ENCODE results near the gene PML.
"Not testable (repeated sequence)": the region's sequence is repeated elsewhere in the genome, so short reads cannot be mapped to it uniquely, and the experiment has no call there.

Gene PML

DNA sequence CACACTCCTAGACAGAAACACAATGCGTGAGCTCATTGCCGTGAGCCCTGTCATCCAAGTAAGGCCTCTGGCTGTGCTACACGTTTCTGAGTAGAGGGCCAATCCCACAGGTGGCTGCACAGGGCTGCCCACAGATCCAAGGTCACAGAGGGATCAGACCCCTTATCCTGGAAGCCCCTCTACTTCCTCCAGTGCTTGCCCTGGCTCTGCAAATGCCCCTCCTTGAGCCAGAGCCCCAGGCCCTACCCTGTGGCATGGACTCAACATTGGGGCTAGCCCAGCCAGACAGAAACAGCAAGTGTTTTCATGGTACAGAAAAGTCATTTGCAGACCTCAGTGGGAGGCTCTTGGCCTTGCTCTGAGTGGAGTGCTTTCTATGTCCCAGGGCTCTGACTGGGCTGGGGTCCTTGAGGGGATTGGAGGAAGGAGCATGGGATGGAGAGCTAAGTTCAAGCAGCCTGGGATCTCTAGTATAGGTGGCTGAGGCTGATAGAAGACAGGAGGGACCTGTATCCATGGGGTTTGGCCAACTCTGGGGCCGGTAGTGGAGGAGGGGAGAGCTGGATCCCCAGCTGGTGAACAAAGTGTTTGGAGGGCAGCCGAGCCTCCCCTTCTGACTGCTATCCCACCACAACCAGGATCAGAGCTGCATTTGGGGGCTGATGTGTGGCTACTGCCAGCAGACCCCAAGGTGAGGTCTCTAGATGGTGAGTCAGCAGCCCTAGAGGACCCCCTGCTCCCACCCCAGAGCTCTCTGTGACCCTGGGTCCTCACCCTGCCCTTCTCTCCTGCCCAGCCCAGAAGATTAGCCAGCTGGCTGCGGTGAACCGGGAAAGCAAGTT, 49.1 kb downstream of the PML start:
- Mint-ChIP-seq H3K4me3 (no peak overlapping the region), H3K9me3 (no peaks in the 10 kb centered on the region), H3K27me3 (no peaks in the 10 kb centered on the region), H3K4me1 (ENCODE audit: low read depth) (peaks cover 9% of the 10 kb centered on the region), H3K36me3 (ENCODE audit: low read depth) (peaks cover 6% of the 10 kb centered on the region), H3K27ac (no peak overlapping the region)

- H3K4me3 Mint-ChIP-seq, result no peak overlapping the region
- H3K4me1 Mint-ChIP-seq (ENCODE audit: low read depth), result peaks cover 9% of the 10 kb centered on the region
- no peaks in the 10 kb centered on the region for H3K27me3 Mint-ChIP-seq
- no peak overlapping the region for H3K27ac Mint-ChIP-seq
- peaks cover 6% of the 10 kb centered on the region for H3K36me3 Mint-ChIP-seq (ENCODE audit: low read depth)
- no peaks in the 10 kb centered on the region for H3K9me3 Mint-ChIP-seq
Measured at GRCh38 chr15:74044267-74045110, 50.0 kb downstream of the PML start.

- Mint-ChIP-seq H3K4me3 (no peak overlapping the region), H3K36me3 (ENCODE audit: low read depth) (peaks cover 6% of the 10 kb centered on the region), H3K27ac (no peak overlapping the region), H3K27me3 (no peaks in the 10 kb centered on the region), H3K9me3 (no peaks in the 10 kb centered on the region), H3K4me1 (ENCODE audit: low read depth) (peaks cover 9% of the 10 kb centered on the region)
Measured at GRCh38 chr15:74045184-74045583, 50.7 kb downstream of the PML start.

DNA sequence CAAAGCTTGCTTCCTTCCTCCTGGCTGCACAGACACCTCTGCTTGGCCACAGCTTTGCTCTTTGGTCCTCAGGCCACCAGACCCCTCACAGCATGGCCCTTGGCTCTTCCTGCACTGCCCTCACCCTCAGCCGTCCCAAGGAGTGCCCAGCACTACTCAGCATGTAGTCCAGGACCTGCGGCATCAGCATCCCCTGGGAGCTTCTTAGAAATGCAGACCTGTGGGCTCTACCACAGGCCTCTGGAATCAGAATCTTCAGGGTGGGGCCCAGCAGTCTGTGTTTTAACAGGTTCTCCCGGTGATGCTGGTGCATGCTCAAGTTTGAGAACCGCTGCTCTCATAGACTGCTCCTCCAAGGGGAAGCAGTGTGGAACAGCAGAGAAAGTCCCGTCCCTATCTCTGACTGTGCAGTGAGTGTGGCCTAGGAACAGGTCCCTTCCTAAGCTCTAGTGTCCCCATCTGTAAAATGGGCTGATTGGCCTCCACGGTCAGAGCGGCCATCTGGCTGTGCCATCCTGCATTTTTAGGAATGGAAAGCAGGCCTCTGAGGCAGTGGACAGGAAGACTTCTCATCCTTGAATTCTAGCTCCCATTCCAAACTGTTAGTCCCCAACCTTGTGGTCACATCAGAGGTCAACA, 51.2 kb downstream of the PML start:
- Mint-ChIP-seq H3K4me1 (ENCODE audit: low read depth) (peaks cover 9% of the 10 kb centered on the region), H3K9me3 (no peaks in the 10 kb centered on the region), H3K27ac (no peak overlapping the region), H3K27me3 (no peaks in the 10 kb centered on the region), H3K4me3 (no peak overlapping the region), H3K36me3 (ENCODE audit: low read depth) (peaks cover 6% of the 10 kb centered on the region)

- H3K9me3 Mint-ChIP-seq, result no peaks in the 10 kb centered on the region
- no peak overlapping the region for H3K4me3 Mint-ChIP-seq
- no peak overlapping the region for H3K27ac Mint-ChIP-seq
- peaks cover 6% of the 10 kb centered on the region for H3K36me3 Mint-ChIP-seq (ENCODE audit: low read depth)
- peaks cover 9% of the 10 kb centered on the region for H3K4me1 Mint-ChIP-seq (ENCODE audit: low read depth)
- H3K27me3 Mint-ChIP-seq, result no peaks in the 10 kb centered on the region
Measured at GRCh38 chr15:74046275-74046674, 51.8 kb downstream of the PML start.

GRCh38 chr15:74050127-74050526, 55.6 kb downstream of the PML start:
- Mint-ChIP-seq H3K36me3 (ENCODE audit: low read depth) (no peaks in the 10 kb centered on the region), H3K9me3 (no peaks in the 10 kb centered on the region)

DNA sequence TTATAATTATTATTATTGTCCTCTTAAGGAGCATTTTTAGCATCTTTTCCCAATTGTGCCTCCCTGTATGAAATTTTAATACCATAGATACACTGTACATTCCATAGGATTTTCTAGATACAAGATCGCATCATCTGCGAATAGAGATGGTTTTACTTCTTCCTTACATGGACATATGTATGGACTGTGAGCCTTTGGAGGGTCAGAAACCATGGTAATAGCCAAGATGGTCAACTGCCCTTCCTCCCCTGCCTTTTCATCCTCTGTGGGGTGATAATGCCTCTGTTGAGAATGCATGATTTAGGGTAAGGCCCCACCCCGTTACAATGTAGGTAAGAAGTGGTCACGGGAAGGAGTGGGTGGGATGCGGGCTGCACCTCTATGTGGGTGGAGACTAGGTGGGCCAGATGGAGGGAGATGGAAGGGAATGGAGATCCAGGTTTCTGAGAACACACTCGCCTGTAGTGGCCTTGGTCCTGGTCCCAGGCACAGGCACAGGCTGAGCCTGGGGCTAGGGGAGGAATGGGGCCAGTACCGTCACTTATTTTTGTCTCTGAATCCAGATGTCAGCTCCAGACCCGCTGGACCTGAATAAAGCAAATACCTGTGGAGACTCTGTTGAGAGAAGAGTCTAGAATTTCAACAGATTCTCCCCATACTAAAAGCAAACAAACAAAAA, 56.2 kb downstream of the PML start:
- H3K4me1 Mint-ChIP-seq (ENCODE audit: low read depth), result peaks cover 9% of the 10 kb centered on the region
- H3K27ac Mint-ChIP-seq, result no peak overlapping the region
- no peaks in the 10 kb centered on the region for H3K27me3 Mint-ChIP-seq
- no peaks in the 10 kb centered on the region for H3K36me3 Mint-ChIP-seq (ENCODE audit: low read depth)
- H3K9me3 Mint-ChIP-seq, result no peaks in the 10 kb centered on the region
- no peak overlapping the region for H3K4me3 Mint-ChIP-seq

More at GRCh38 chr15:74050127-74050526, 55.6 kb downstream of the PML start:
- no peaks in the 10 kb centered on the region for H3K27me3 Mint-ChIP-seq
- peaks cover 9% of the 10 kb centered on the region for H3K4me1 Mint-ChIP-seq (ENCODE audit: low read depth)
- H3K4me3 Mint-ChIP-seq, result no peak overlapping the region
- H3K27ac Mint-ChIP-seq, result no peak overlapping the region

GRCh38 chr15:74052271-74053260, 58.0 kb downstream of the PML start:
- not testable (repeated sequence) for H3K4me1 Mint-ChIP-seq (ENCODE audit: low read depth); H3K27me3 Mint-ChIP-seq; H3K27ac Mint-ChIP-seq; H3K4me3 Mint-ChIP-seq; H3K36me3 Mint-ChIP-seq (ENCODE audit: low read depth); H3K9me3 Mint-ChIP-seq

DNA sequence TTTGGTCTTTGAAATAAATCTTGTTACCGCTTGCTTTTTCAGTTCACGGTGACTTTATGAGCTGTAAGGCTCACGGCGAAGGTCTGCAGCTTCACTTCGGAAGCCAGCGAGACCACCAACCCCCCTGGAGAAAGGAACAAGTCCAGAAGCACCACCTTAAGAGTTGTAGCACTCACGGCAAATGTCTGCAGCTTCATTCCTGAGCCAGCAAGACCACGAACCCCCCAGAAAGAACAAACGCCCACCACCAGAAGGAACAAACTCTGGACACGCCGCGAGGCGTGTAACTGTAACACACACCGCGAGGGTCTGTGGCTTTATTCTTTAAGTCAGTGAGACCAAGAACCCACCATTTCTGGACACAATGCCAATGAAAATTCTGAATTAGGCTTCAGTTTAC, 59.0 kb downstream of the PML start:
- Mint-ChIP-seq H3K36me3 (ENCODE audit: low read depth) (peaks cover 6% of the 10 kb centered on the region), H3K27ac (no peak overlapping the region), H3K4me1 (ENCODE audit: low read depth) (no peaks in the 10 kb centered on the region), H3K4me3 (no peak overlapping the region), H3K9me3 (no peaks in the 10 kb centered on the region), H3K27me3 (no peaks in the 10 kb centered on the region)

GRCh38 chr15:74053941-74054529, 59.5 kb downstream of the PML start:
- Mint-ChIP-seq H3K27ac (no peak overlapping the region), H3K4me1 (ENCODE audit: low read depth) (peaks cover 1% of the 10 kb centered on the region), H3K4me3 (no peak overlapping the region), H3K36me3 (ENCODE audit: low read depth) (peaks cover 6% of the 10 kb centered on the region), H3K9me3 (no peaks in the 10 kb centered on the region), H3K27me3 (no peaks in the 10 kb centered on the region)

- Mint-ChIP-seq H3K4me3 (no peak overlapping the region), H3K9me3 (no peaks in the 10 kb centered on the region)
Measured at GRCh38 chr15:74055804-74056203, 61.3 kb downstream of the PML start.

DNA sequence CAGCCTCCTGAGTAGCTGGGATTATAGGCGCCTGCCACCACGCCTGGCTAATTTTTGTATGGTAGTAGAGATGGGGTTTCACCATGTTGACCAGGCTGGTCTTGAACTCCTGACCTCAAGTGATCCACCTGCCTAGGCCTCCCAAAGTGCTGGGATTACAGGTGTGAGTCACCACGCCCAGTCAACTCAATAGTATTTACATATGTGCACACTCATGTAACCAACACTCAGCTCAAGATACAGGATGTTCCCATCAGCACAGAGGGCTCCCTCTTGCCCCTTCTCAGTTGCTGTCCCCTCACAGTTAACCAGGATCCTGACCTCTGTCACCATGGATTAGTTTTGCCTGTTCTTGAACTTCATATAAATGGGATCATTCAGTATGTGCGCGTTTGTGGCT, 61.8 kb downstream of the PML start:
- not testable (repeated sequence) for H3K9me3 Mint-ChIP-seq, H3K4me3 Mint-ChIP-seq, H3K27ac Mint-ChIP-seq, H3K27me3 Mint-ChIP-seq
- Mint-ChIP-seq H3K36me3 (ENCODE audit: low read depth) (peaks cover 13% of the 10 kb centered on the region), H3K4me1 (ENCODE audit: low read depth) (peaks cover 12% of the 10 kb centered on the region)

More at GRCh38 chr15:74055804-74056203, 61.3 kb downstream of the PML start:
- peaks cover 12% of the 10 kb centered on the region for H3K4me1 Mint-ChIP-seq (ENCODE audit: low read depth)
- H3K27ac Mint-ChIP-seq, result no peak overlapping the region
- peaks cover 13% of the 10 kb centered on the region for H3K36me3 Mint-ChIP-seq (ENCODE audit: low read depth)
- H3K27me3 Mint-ChIP-seq, result no peaks in the 10 kb centered on the region

DNA sequence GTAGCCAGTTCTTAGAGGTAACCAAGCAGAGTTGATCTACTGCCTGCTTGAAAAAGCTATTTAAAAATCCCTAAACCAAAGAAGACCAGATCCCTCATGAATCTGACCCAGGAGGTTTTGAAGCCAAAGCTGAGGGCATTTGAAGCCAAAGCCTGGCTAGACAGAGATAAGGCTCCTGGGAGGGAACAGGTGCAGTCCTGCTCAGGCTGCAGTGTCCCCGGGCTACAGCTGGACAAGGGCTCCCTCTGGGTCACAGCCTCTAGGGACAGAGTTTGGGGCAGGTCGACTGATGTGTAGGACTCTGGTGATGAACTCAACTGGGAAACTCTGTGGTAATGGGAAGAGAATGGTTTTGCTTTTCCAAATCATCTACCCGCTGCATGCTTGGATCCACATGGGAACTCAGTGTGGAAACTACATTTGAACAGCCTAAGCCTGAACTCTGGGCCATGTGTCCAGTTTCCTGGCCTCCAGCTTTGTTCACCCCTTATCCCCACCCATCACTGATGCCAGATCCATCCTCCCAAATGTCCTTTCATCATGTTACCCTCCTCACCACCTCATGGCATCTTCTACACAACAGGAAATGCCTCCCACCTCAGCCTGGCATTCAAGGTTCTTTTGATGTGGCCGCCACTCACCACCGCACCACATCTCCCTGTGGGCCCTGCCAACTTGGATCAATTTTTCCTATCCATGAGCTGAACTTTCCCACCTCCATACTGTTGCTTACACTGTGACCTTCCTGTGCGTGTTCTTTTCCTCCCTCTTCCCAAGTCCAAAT, 64.7 kb downstream of the PML start:
- peaks cover 13% of the 10 kb centered on the region for H3K36me3 Mint-ChIP-seq (ENCODE audit: low read depth)
- peaks cover 12% of the 10 kb centered on the region for H3K4me1 Mint-ChIP-seq (ENCODE audit: low read depth)
- peak overlapping the region; percentile 88 for H3K27ac Mint-ChIP-seq
- H3K27me3 Mint-ChIP-seq, H3K9me3 Mint-ChIP-seq: not testable (repeated sequence)
- H3K4me3 Mint-ChIP-seq, result peak overlapping the region; percentile 38
